Calu3 (cell line): ENCODE measurements around the gene COMMD9. TPM values are rescaled to one million over a fixed set of nuclear protein-coding genes. Genes with fewer than 3 reads are reported as not detected.

Experiments used
- BruUV-seq: library from RNA; stranded (reverse); fragments of 400-500 nt; replicated peaks from 2 replicates; lab custom pipeline; 2021; lab: Mats Ljungman, UMichigan
- CTCF ChIA-PET: fragments of 300-600 bp; sonication (Branson Sonifier 250); formaldehyde crosslinking; loops from one replicate; lab custom pipeline; 2022; ENCODE audit warnings: antibody characterized with exemption; lab: Charles Lee
- DNase-seq: peaks from one replicate; pipeline ENCODE4 v3.0.0; 2022
- H3K27ac Mint-ChIP-seq: one replicate; pipeline ENCODE4 v1.8.0; 2022; ENCODE audit warnings: mixed read lengths; ENCODE audit not compliant: unreplicated experiment
- H3K27me3 Mint-ChIP-seq: one replicate; pipeline ENCODE4 v1.8.0; 2022; ENCODE audit warnings: mixed read lengths; ENCODE audit not compliant: unreplicated experiment
- H3K36me3 Mint-ChIP-seq: one replicate; pipeline ENCODE4 v1.8.0; 2022; ENCODE audit warnings: mild to moderate bottlenecking, moderate library complexity, mixed read lengths; ENCODE audit not compliant: insufficient read depth, unreplicated experiment
- H3K4me1 Mint-ChIP-seq: one replicate; pipeline ENCODE4 v1.8.0; 2022; ENCODE audit warnings: mild to moderate bottlenecking, low read depth, mixed read lengths; ENCODE audit not compliant: unreplicated experiment
- H3K4me3 Mint-ChIP-seq: one replicate; pipeline ENCODE4 v1.8.0; 2022; ENCODE audit warnings: mild to moderate bottlenecking, low read depth, moderate library complexity, mixed read lengths; ENCODE audit not compliant: unreplicated experiment
- H3K9me3 Mint-ChIP-seq: one replicate; pipeline ENCODE4 v1.8.0; 2022; ENCODE audit warnings: low read depth, mixed read lengths; ENCODE audit not compliant: unreplicated experiment
- CTCF ChIP-seq: fragments of 200-600 bp; IDR thresholded peaks from one replicate; pipeline ENCODE4 v1.8.0; 2022; ENCODE audit warnings: antibody characterized with exemption; ENCODE audit not compliant: unreplicated experiment
- intact Hi-C: fragments of 100-400 bp; cut with micrococcal nuclease; formaldehyde crosslinking; loops from one replicate; pipeline ENCODE4 v1.10.0; 2022; ENCODE audit not compliant: unreplicated experiment
- total RNA-seq: library from RNA; stranded (reverse); gene quantifications from 2 replicates; pipeline ENCODE4 v1.2.3, GENCODE V29; 2022

COMMD9 gene
- total RNA-seq, 1 experiment from 2014 or later: 44.1 TPM

DNA sequence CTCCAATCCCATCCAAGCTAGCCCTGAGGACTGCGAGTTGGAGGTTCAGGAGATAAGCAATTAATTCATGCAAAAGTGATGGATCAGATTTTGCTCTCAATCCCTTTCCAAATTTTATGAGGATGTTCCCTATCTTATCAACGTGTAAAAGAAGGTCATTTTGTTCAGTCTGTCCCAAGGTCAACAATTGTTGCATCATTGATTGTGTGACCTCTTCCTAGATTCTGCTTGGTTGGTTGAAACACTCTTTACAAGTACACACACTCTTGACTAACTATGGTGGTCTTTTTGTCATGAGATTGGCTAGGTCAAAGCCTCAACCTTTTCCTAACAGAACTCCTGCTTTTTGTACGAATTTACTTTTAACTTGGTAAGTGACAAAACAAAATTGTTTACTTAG is 41.7 kb downstream of the COMMD9 start:
- intact Hi-C loops: no loop called here
- Mint-ChIP-seq H3K9me3 (peaks cover 2% of the 10 kb centered on the region), H3K4me3 (no peak overlapping the region), H3K4me1 (no peaks in the 10 kb centered on the region), H3K27ac (no peak overlapping the region), H3K36me3 (no peaks in the 10 kb centered on the region), H3K27me3 (peaks cover 41% of the 10 kb centered on the region)
- DNase-seq: no peak
- TF ChIP-seq CTCF: no peak
- CTCF ChIA-PET: no interaction called here
- BruUV-seq: no TSS peak

DNA sequence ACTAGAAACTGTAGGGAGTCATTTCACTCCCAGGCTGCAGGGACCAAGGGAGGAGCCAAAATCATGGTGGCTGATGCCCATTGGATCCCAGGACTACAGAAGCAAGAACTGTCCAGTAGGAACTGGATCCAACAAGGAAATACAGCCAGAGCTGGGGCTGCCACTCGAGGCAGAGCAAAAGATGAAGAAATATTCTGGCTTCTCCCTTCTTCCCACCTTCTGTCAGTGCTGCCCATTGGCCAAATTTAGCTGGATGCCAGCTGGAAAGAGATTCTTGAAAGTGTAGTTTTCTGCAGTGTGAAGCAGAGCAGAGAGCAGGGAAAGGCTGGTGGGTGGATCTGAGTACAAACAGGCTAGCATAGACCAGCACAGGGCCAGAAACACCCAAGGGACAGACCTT is 45.6 kb downstream of the COMMD9 start:
- H3K9me3 Mint-ChIP-seq: no peaks in the 10 kb centered on the region
- H3K4me1 Mint-ChIP-seq: no peaks in the 10 kb centered on the region
- H3K27me3 Mint-ChIP-seq: peaks cover 12% of the 10 kb centered on the region
- no peak for TF ChIP-seq CTCF
- no peak for DNase-seq
- H3K36me3 Mint-ChIP-seq: no peaks in the 10 kb centered on the region
- no peak overlapping the region for H3K4me3 Mint-ChIP-seq
- no peak overlapping the region for H3K27ac Mint-ChIP-seq
- CTCF ChIA-PET: no interaction called here
- no TSS peak for BruUV-seq
- intact Hi-C loops: no loop called here

DNA sequence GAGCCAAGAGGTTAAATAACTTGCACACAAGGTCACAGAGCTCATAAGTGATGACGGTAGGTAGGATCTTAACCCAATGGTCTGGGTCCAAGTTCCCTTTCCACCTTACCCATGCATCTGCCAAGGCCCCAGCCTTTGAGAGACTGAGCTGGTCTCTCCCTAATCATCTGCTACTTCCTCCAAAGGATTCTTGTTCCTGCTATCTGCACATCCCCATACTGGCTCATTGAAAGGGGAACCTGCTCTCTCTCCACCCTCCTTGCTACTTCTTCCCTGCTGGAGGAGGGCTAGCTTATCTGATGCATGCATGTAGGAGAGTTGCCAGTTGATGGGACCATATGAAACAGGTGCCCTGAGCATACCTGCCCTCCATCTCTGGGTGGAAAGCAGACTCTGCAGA is 47.7 kb downstream of the COMMD9 start:
- intact Hi-C loops: no loop called here
- Mint-ChIP-seq H3K27me3 (no peaks in the 10 kb centered on the region), H3K27ac (no peak overlapping the region), H3K4me3 (no peak overlapping the region), H3K4me1 (no peaks in the 10 kb centered on the region), H3K9me3 (no peaks in the 10 kb centered on the region), H3K36me3 (no peaks in the 10 kb centered on the region)
- CTCF ChIA-PET: no interaction called here
- BruUV-seq: no TSS peak
- no peak for DNase-seq
- TF ChIP-seq CTCF: no peak

- intact Hi-C loops: no loop called here
- no peaks in the 10 kb centered on the region for H3K4me1 Mint-ChIP-seq
- no peak for DNase-seq
- no TSS peak for BruUV-seq
- H3K9me3 Mint-ChIP-seq: no peaks in the 10 kb centered on the region
- CTCF ChIA-PET: no interaction called here
- TF ChIP-seq CTCF: no peak
- no peak overlapping the region for H3K27ac Mint-ChIP-seq
- no peak overlapping the region for H3K4me3 Mint-ChIP-seq
- no peaks in the 10 kb centered on the region for H3K36me3 Mint-ChIP-seq
- H3K27me3 Mint-ChIP-seq: no peaks in the 10 kb centered on the region
Observed at GRCh38 chr11:36240801-36241200, 48.4 kb downstream of the COMMD9 start.

GRCh38 chr11:36240173-36240572 is 49.1 kb downstream of the COMMD9 start:
- no peaks in the 10 kb centered on the region for H3K27me3 Mint-ChIP-seq
- CTCF ChIA-PET: no interaction called here
- BruUV-seq: no TSS peak
- no peaks in the 10 kb centered on the region for H3K9me3 Mint-ChIP-seq
- intact Hi-C loops: no loop called here
- H3K27ac Mint-ChIP-seq: no peak overlapping the region
- H3K4me1 Mint-ChIP-seq: no peaks in the 10 kb centered on the region
- no peak for TF ChIP-seq CTCF
- no peak for DNase-seq
- H3K4me3 Mint-ChIP-seq: no peak overlapping the region
- H3K36me3 Mint-ChIP-seq: no peaks in the 10 kb centered on the region
